OCI-LY3 (cell line): ENCODE data around the gene GMEB2.

Experiments used
- H2AFZ ChIP-seq: fragments of 200-600, 300-600 bp; shearing (Covaris generic); 2 replicates; pipeline ENCODE4 v1.6.0; 2014; ENCODE audit warnings: antibody characterized with exemption, low read depth, low read length
- H3K27ac ChIP-seq: fragments of 200-600, 300-600 bp; sonication (generic); 2 replicates; pipeline ENCODE4 v1.5.1; 2014; ENCODE audit warnings: mild to moderate bottlenecking, low read length, moderate library complexity, mixed read lengths
- H3K27me3 ChIP-seq: fragments of 200-600, 300-600 bp; sonication (generic); 2 replicates; pipeline ENCODE4 v1.6.1; 2014; ENCODE audit warnings: low read depth, low read length, mixed read lengths
- H3K36me3 ChIP-seq: fragments of 200-600, 300-600 bp; sonication (generic); replicated peaks from 2 replicates; pipeline ENCODE3; 2014; ENCODE audit warnings: low read depth, low read length, mixed read lengths
- H3K4me1 ChIP-seq: fragments of 300-600, 200-600 bp; sonication (generic); 2 replicates; pipeline ENCODE4 v1.6.1; 2014; ENCODE audit warnings: low read length, mixed read lengths
- H3K4me2 ChIP-seq: fragments of 200-600, 300-600 bp; sonication (generic); 2 replicates; pipeline ENCODE4 v1.6.1; 2014; ENCODE audit warnings: low read length, mixed read lengths
- H3K4me3 ChIP-seq: fragments of 300-600, 200-600 bp; sonication (generic); 2 replicates; pipeline ENCODE4 v1.5.1; 2014; ENCODE audit warnings: antibody characterized with exemption, mild to moderate bottlenecking, low read length, moderate library complexity
- H3K79me2 ChIP-seq: fragments of 300-600, 200-600 bp; shearing (Covaris generic); 2 replicates; pipeline ENCODE4 v1.6.1; 2014; ENCODE audit warnings: mild to moderate bottlenecking, low read length, mixed read lengths
- H3K9ac ChIP-seq: fragments of 300-600, 200-600 bp; shearing (Covaris generic); 2 replicates; pipeline ENCODE4 v1.6.0; 2014; ENCODE audit warnings: mild to moderate bottlenecking, low read length, moderate library complexity
- H3K9me3 ChIP-seq: fragments of 200-600, 300-600 bp; shearing (Covaris generic); 2 replicates; pipeline ENCODE4 v1.6.1; 2014; ENCODE audit warnings: low read length, mixed read lengths; ENCODE audit not compliant: insufficient read depth
- H4K20me1 ChIP-seq: fragments of 200-600, 300-600 bp; sonication (generic); 2 replicates; pipeline ENCODE4 v1.6.1; 2016; ENCODE audit warnings: low read length, mixed read lengths; ENCODE audit not compliant: insufficient read depth
- EZH2phosphoT487 ChIP-seq: fragments of 200-600 bp; shearing (Covaris generic); IDR thresholded peaks from 2 replicates; pipeline ENCODE4 v1.6.1; 2018; ENCODE audit warnings: antibody characterized with exemption, mixed run types, low read depth
- TF ChIP-seq, protein P1 (sequence below): fragments of 200-600, 300-600 bp; sonication (generic); IDR thresholded peaks from 2 replicates; pipeline ENCODE4 v1.5.1; 2014; ENCODE audit warnings: antibody characterized with exemption, low read length, low read depth

The GMEB2 gene

DNA sequence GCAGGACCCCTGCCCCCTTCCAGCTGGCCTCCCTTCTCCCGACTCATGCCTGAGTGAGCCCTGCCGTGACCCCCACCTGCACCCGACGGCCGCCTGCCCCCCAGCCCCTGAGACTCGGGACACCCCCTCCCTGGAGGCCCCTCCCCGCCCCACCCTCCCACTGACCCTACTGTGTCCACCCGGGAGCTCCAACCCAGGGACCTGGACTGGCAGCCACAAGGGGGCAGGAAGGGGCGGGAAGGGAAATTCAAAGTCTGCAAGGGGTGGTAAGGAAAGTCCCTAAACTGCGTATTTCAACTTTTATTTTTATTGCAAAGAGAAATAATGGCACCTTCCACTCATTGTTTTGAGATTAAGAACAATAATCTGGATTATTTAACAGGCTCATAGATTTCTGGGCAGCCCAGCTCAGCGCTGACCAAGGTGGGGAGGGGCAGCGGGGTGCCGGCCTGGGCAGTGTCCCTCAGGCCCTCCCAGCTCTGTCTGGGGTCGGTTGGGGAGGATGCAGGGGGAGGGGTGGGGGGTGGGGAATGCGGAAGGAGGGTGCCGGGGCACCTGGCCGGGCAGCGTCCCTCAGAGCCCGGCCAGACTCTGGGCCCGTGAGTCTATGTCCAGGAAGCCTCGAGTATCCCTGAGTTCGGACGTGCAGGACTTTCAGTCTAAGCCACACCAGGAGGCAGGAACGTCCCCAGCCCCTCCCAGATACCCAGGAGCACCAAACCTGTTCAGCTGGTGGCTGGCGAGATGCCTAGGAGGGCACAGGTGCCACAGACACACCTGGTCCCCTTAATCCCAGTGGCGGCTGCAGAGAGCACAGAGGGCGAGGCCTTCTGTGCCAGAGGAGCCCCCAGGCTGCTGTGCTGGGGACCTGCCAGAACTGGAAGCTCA, 88.5 kb downstream of the GMEB2 start:
- Histone ChIP-seq H3K4me2 (peak overlapping the region; percentile 76), H4K20me1 (no peaks in the 10 kb centered on the region), H3K79me2 (no peaks in the 10 kb centered on the region), H3K9ac (peak overlapping the region; percentile 48), H3K4me3 (peak overlapping the region; percentile 84), H2AFZ (peak overlapping the region; percentile 46), H3K4me1 (peaks cover 30% of the 10 kb centered on the region), H3K27ac (no peak overlapping the region), H3K27me3 (peaks cover 2% of the 10 kb centered on the region; the same call in 1 of the 2 replicates), H3K36me3 (no peaks in the 10 kb centered on the region), H3K9me3 (no peaks in the 10 kb centered on the region)
- TF ChIP-seq, protein P1, sequence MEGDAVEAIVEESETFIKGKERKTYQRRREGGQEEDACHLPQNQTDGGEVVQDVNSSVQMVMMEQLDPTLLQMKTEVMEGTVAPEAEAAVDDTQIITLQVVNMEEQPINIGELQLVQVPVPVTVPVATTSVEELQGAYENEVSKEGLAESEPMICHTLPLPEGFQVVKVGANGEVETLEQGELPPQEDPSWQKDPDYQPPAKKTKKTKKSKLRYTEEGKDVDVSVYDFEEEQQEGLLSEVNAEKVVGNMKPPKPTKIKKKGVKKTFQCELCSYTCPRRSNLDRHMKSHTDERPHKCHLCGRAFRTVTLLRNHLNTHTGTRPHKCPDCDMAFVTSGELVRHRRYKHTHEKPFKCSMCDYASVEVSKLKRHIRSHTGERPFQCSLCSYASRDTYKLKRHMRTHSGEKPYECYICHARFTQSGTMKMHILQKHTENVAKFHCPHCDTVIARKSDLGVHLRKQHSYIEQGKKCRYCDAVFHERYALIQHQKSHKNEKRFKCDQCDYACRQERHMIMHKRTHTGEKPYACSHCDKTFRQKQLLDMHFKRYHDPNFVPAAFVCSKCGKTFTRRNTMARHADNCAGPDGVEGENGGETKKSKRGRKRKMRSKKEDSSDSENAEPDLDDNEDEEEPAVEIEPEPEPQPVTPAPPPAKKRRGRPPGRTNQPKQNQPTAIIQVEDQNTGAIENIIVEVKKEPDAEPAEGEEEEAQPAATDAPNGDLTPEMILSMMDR = no peak
- TF ChIP-seq EZH2phosphoT487 = no peak
